Small intestine (tissue), 7 donors: ENCODE results near the gene ME1. TPM values are rescaled to one million over a fixed set of nuclear protein-coding genes. Genes with fewer than 3 reads are reported as not detected.
"Not testable (repeated sequence)": the region's sequence is repeated elsewhere in the genome, so short reads cannot be mapped to it uniquely, and the experiment has no call there.

Source experiments
- DNase-seq, 2 donors: peaks; one replicate each; pipeline versions ENCODE4 v3.0.0 to v3.0.0-alpha.2; 2013
- FAIRE-seq: peaks from 2 replicates; lab custom pipeline; 2012; peaks lifted over from hg19 to GRCh38; lab: Jason Lieb, UNC
- H3K27ac ChIP-seq, 3 donors: one replicate each; pipeline ENCODE4 v1.5.1; 2013; ENCODE audit warnings: low read length in 2 of 3, mild to moderate bottlenecking in 2 of 3, control low read depth in 1 of 3, inconsistent platforms in 1 of 3, low read depth in 1 of 3, moderate library complexity in 1 of 3
- H3K27me3 ChIP-seq, 3 donors: one replicate each; pipeline ENCODE4 v1.6.1; 2013; ENCODE audit warnings: low read length in 3 of 3, inconsistent platforms in 1 of 3; ENCODE audit not compliant: control insufficient read depth in 3 of 3, insufficient read depth in 3 of 3
- H3K36me3 ChIP-seq, 3 donors: one replicate each; pipeline ENCODE4 v1.6.1; 2013; ENCODE audit warnings: low read length in 3 of 3, inconsistent platforms in 1 of 3, low read depth in 1 of 3, mild to moderate bottlenecking in 1 of 3, moderate library complexity in 1 of 3; ENCODE audit not compliant: control insufficient read depth in 3 of 3, insufficient read depth in 2 of 3
- H3K4me1 ChIP-seq, 3 donors: one replicate each; pipeline ENCODE4 v1.6.1; 2013; ENCODE audit warnings: low read length in 2 of 3, inconsistent platforms in 1 of 3, low read depth in 1 of 3, mild to moderate bottlenecking in 1 of 3, moderate library complexity in 1 of 3; ENCODE audit not compliant: control insufficient read depth in 3 of 3, insufficient read depth in 2 of 3
- H3K4me3 ChIP-seq, 3 donors: one replicate each; pipeline ENCODE4 v1.5.1; 2013; ENCODE audit warnings: low read length in 3 of 3, control low read depth in 1 of 3, inconsistent platforms in 1 of 3, low read depth in 1 of 3, mild to moderate bottlenecking in 1 of 3, moderate library complexity in 1 of 3
- H3K9me3 ChIP-seq, 2 donors: one replicate each; pipeline ENCODE4 v1.6.1; 2013; ENCODE audit warnings: low read depth in 1 of 2, low read length in 1 of 2; ENCODE audit not compliant: control insufficient read depth in 2 of 2, insufficient read depth in 1 of 2
- WGBS, 3 donors: extraction: QIAGEN DNeasy Blood & Tissue Kit; methylation state at CpG; one replicate each; pipeline ENCODE4 v1.1.7; 2013; 5-methylcytosine and 5-hydroxymethylcytosine counted together
- polyA plus RNA-seq, 4 donors: library from polyadenylated mRNA; stranded (reverse) in 3 of 4; unstranded in 1 of 4; fragments of 200-250 nt in 3 of 4; fragments of 120-200 nt in 1 of 4; gene quantifications; one replicate each; pipeline versions ENCODE4 v1.2.1 to v1.2.3, GENCODE V29; 2013
- donor health status: healthy with polysubstance abuse.
- donor health status: control.
- donor health status: control.
- donor health status: Bipolar disorder and iron deficiency.
- donor health status: healthy.

ME1 gene
- polyA plus RNA-seq, 4 donors: 9.6 to 48.3 (median 15.6) TPM

DNA sequence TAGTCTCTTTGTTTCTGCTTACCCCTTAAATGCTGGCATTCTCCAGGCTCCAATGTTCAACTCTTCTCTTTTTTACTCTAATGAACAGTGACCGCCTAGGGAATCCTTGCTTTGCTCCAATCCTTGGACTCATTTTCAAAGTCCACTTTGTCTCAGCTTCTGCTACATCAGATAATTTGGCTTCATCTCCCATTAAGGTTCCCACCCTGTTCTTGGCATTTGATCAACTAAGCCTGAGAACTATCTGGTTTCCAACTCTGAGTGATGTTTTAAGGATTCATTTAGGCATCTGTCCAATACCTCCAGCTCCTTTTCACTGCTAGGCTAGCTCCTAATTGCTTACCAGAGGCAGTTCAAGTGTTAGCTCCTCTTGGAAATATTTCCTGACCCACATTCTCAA lies 64.9 kb downstream of the ME1 start:
- no peak for FAIRE-seq
- Histone ChIP-seq H3K36me3 (peaks cover 0 to 3% (median 0%) of the 10 kb centered on the region in 3 donors), H3K9me3 (no peaks in the 10 kb centered on the region), H3K4me3 (no peak overlapping the region), H3K27ac (no peak overlapping the region), H3K4me1 (no peaks in the 10 kb centered on the region), H3K27me3 (no peaks in the 10 kb centered on the region)
- 46 to 64% (median 47%) methylated on average over 1 of the region's 1 CpG for WGBS, 3 donors
- DNase-seq: peak; percentile 18 to 69

GRCh38 chr6:83362349-83362748 lies 68.5 kb downstream of the ME1 start:
- not testable (repeated sequence) for H3K27ac ChIP-seq, DNase-seq, H3K27me3 ChIP-seq, H3K4me1 ChIP-seq, H3K36me3 ChIP-seq, H3K4me3 ChIP-seq, FAIRE-seq, H3K9me3 ChIP-seq
- 92 to 95% (median 94%) methylated on average over 6 of the region's 6 CpGs for WGBS, 3 donors

GRCh38 chr6:83359638-83360037 lies 71.2 kb downstream of the ME1 start:
- Histone ChIP-seq H3K4me1 (no peaks in the 10 kb centered on the region), H3K36me3 (peaks cover 0 to 3% (median 0%) of the 10 kb centered on the region in 3 donors), H3K27me3 (no peaks in the 10 kb centered on the region), H3K27ac (no peak overlapping the region), H3K9me3 (peaks cover 0 to 8% of the 10 kb centered on the region in 2 donors), H3K4me3 (no peak overlapping the region)
- 79 to 97% (median 90%) methylated on average over 3 of the region's 3 CpGs for WGBS, 3 donors
- no peak for DNase-seq
- no peak for FAIRE-seq

DNA sequence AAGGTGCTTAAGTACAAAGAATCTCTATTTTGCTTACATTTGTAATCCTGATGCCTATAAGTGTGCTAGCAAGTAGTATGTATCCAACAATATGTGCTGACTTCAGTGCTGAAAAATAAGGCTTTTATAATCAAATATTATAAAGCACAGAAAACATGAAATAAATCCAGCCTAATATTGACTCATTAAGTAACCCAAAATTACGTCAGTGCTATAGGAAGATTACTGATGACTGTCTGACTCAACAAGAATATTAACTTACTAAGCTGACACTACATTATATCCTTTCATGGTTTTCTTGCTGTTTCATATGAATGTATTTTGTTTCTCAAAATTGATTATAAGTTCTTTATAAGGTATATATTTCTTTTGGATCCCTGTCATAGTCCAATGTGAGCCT lies 76.1 kb downstream of the ME1 start:
- FAIRE-seq: no peak
- Histone ChIP-seq H3K4me3 (no peak overlapping the region), H3K27me3 (no peaks in the 10 kb centered on the region), H3K9me3 (peaks cover 0 to 3% of the 10 kb centered on the region in 2 donors), H3K36me3 (peaks cover 0 to 2% (median 0%) of the 10 kb centered on the region in 3 donors), H3K4me1 (no peaks in the 10 kb centered on the region), H3K27ac (no peak overlapping the region)
- whole genome bisulfite sequencing, 3 donors: 72 to 87% (median 87%) methylated on average over 1 of the region's 1 CpG
- no peak for DNase-seq

DNA sequence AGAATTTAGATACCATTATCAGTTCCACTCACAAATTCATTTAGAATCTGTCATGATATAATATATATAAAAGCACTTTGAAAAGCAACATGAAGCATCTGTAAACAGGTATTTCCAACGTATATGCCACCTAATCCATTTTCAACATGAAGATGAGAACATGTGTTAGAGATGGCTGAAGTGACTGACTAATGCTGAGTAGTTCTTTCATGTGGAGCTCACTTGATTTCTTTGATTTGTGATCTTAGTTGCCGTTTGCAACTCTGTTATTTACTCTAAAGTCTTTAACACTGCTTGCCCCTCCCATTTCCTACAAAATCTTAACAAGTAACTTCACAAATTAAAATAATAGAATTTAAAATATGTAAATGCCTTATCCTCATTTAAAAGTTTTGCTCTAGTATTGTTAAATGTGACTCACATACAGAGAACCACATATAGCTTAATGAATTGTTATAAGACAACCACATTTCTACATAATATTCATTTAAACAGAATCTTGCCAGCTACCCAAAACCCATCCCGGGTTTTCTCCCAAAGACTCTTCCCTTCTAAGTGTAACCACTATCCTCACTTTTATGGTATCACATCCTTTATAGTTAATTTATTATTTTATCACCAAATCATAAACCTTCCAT lies 78.3 kb downstream of the ME1 start:
- no peak overlapping the region for H3K27ac ChIP-seq
- FAIRE-seq: no peak
- H3K4me3 ChIP-seq: no peak overlapping the region
- DNase-seq: no peak
- H3K9me3 ChIP-seq: no peaks in the 10 kb centered on the region
- 74 to 76% (median 76%) methylated on average over 3 of the region's 3 CpGs for WGBS, 3 donors
- H3K4me1 ChIP-seq: no peaks in the 10 kb centered on the region
- peaks cover 0 to 2% (median 0%) of the 10 kb centered on the region in 3 donors for H3K36me3 ChIP-seq
- H3K27me3 ChIP-seq: no peaks in the 10 kb centered on the region

DNA sequence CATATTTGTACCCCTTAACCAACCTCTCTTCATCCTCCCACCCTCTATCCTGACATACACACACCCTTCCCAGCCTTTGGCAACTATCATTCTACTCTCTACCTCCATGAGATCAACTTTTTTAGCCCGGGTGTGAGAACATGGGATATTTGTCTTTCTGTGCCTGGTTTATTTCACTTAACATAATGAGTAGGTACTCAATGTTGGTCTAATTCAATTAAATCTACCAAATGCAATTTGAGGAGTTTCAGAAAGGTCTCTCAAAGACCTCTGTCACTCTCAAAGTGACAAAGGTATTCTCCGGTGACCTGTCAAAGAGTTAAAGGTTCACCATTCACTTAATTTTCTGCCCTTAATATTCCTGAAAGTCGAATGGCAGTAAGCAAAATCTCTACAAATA lies 87.7 kb downstream of the ME1 start:
- H3K27me3 ChIP-seq: no peaks in the 10 kb centered on the region
- FAIRE-seq (no peak), DNase-seq (no peak)
- no peak overlapping the region for H3K27ac ChIP-seq
- no peaks in the 10 kb centered on the region for H3K4me1 ChIP-seq
- H3K4me3 ChIP-seq: no peak overlapping the region
- H3K36me3 ChIP-seq: peaks cover 0 to 2% (median 2%) of the 10 kb centered on the region in 3 donors
- 84 to 94% (median 90%) methylated on average over 3 of the region's 3 CpGs for WGBS, 3 donors
- H3K9me3 ChIP-seq: peaks cover 0 to 4% of the 10 kb centered on the region in 2 donors

- DNase-seq: no peak
- no peaks in the 10 kb centered on the region for H3K4me1 ChIP-seq
- no peak overlapping the region for H3K4me3 ChIP-seq
- H3K9me3 ChIP-seq: peaks cover 0 to 4% of the 10 kb centered on the region in 2 donors
- 69 to 94% (median 81%) methylated on average over 2 of the region's 2 CpGs for whole genome bisulfite sequencing, 3 donors
- no peaks in the 10 kb centered on the region for H3K27me3 ChIP-seq
- peaks cover 0 to 2% (median 2%) of the 10 kb centered on the region in 3 donors for H3K36me3 ChIP-seq
- H3K27ac ChIP-seq: no peak overlapping the region
- FAIRE-seq: no peak
Measured at GRCh38 chr6:83341765-83342164, 89.1 kb downstream of the ME1 start.

GRCh38 chr6:83333916-83334315 lies 96.9 kb downstream of the ME1 start:
- 94 to 96% (median 96%) methylated on average over 6 to 16 of the region's 24 CpGs for WGBS, 3 donors
- not testable (repeated sequence) for H3K36me3 ChIP-seq, H3K4me3 ChIP-seq, DNase-seq, H3K27me3 ChIP-seq, FAIRE-seq, H3K9me3 ChIP-seq, H3K27ac ChIP-seq, H3K4me1 ChIP-seq

DNA sequence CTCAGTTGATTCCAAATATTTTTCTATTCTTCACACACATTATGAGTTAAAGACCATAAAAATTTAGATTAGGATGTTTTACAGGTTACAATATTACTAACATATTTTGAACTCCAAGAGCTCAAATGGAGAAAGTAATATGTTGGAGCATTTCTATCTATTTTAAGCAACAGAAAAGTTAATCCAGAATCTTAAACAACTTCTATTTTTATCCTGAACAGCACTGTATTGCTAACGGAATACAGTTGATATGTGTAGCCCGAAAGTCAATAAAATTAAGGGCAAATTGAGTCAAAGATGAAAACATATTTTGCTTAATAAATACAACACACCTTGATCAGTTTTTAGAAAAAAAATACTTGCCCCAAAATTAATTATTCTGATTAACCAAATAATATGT lies 97.4 kb downstream of the ME1 start:
- Histone ChIP-seq H3K27me3 (no peaks in the 10 kb centered on the region), H3K36me3 (no peaks in the 10 kb centered on the region), H3K27ac (no peak overlapping the region), H3K4me1 (no peaks in the 10 kb centered on the region), H3K4me3 (no peak overlapping the region), H3K9me3 (no peaks in the 10 kb centered on the region)
- FAIRE-seq (no peak), DNase-seq (no peak)
- WGBS, 3 donors: 77 to 92% (median 89%) methylated on average over 2 of the region's 2 CpGs
